Transverse colon (tissue), 4 donors: ENCODE results near the gene ITIH5. TPM values are rescaled to one million over a fixed set of nuclear protein-coding genes. Genes with fewer than 3 reads are reported as not detected.
A peak's percentile ranks its signal among the peaks of the same experiment; 100 is the strongest.

ENCODE experiments used
- DNase-seq: peaks from one replicate; pipeline ENCODE4 v3.0.0-alpha.2; 2019
- H3K27ac ChIP-seq, 4 donors: fragments of 200-600 bp; sonication (generic); 2 replicates each; pipeline ENCODE4 v1.5.1; 2016 to 2018; ENCODE audit warnings: inconsistent platforms in 4 of 4
- H3K27me3 ChIP-seq: fragments of 200-600 bp; sonication (generic); 2 replicates; pipeline ENCODE4 v1.5.1; 2017; ENCODE audit warnings: inconsistent platforms
- H3K36me3 ChIP-seq, 4 donors: fragments of 200-600 bp; sonication (generic); 2 replicates each; pipeline ENCODE4 v1.5.1; 2017 to 2019; ENCODE audit warnings: inconsistent platforms in 4 of 4
- H3K4me1 ChIP-seq, 4 donors: fragments of 200-600 bp; sonication (generic); 2 replicates each; pipeline ENCODE4 v1.5.1; 2017 to 2020; ENCODE audit warnings: inconsistent platforms in 4 of 4
- H3K4me3 ChIP-seq, 4 donors: fragments of 200-600 bp; sonication (generic); 1 replicate in 1 of 4; 2 replicates in 3 of 4; pipeline versions ENCODE4 v1.5.1 to v1.6.1; 2017 to 2019; ENCODE audit warnings: inconsistent platforms in 4 of 4
- H3K9me3 ChIP-seq, 2 donors: fragments of 200-600 bp; sonication (generic); 2 replicates each; pipeline ENCODE4 v1.5.1; 2017 to 2019; ENCODE audit warnings: inconsistent platforms in 2 of 2
- CTCF ChIP-seq, 5 experiments: fragments of 200-600 bp in 3 of 5; fragments of 450-650 bp in 2 of 5; sonication (generic) in 3 of 5; IDR thresholded peaks; 1 replicate in 2 of 5; 2 replicates in 3 of 5; pipeline ENCODE4 v1.5.1; 2016 to 2017; ENCODE audit warnings: antibody characterized with exemption in 5 of 5, inconsistent platforms in 3 of 5, mild to moderate bottlenecking in 2 of 5, moderate library complexity in 1 of 5
- EP300 ChIP-seq: sonication (generic); formaldehyde crosslinking; IDR thresholded peaks from one replicate; pipeline ENCODE4 v1.6.1; 2017; ENCODE audit warnings: antibody characterized with exemption, low read depth
- POLR2A ChIP-seq: fragments of 450-650 bp; IDR thresholded peaks from one replicate; pipeline ENCODE4 v1.6.1; 2016; ENCODE audit warnings: antibody characterized with exemption, mild to moderate bottlenecking, moderate library complexity
- POLR2AphosphoS5 ChIP-seq, 3 donors: sonication (generic); formaldehyde crosslinking; IDR thresholded peaks; one replicate each; pipeline ENCODE4 v1.6.1; 2016; ENCODE audit warnings: antibody characterized with exemption in 3 of 3
- WGBS, 2 donors: methylation state at CpG; one replicate each; pipeline ENCODE4 v1.1.5; 2018; ENCODE audit warnings: low coverage in 1 of 2; 5-methylcytosine and 5-hydroxymethylcytosine counted together
- in situ Hi-C, 4 donors: fragments of 200-750 bp; cut with MboI; loops; one replicate each; pipeline versions ENCODE4 v1.15.0 to v1.15.1; 2017; ENCODE audit warnings: low sequenced_read_pairs in 3 of 4, low pct_ligation_motif_present in 1 of 4, low pct_unique_long_range_greater_than_20kb in 1 of 4
- intact Hi-C: fragments of 100-400 bp; cut with DNase I; formaldehyde crosslinking; loops from one replicate; pipeline ENCODE4 v1.15.1; 2023; ENCODE audit warnings: low total_unique reads
- total RNA-seq, 4 donors: library from RNA; depleted of rRNA; stranded (reverse); fragments of >200 nt; gene quantifications; one replicate each; pipeline ENCODE4 v1.1.0, GENCODE V29; 2016

ITIH5 gene
- total RNA-seq, 4 donors from 2014 or later: 13.2 to 169 (median 17.0) TPM

GRCh38 chr10:7547829-7548228, 118.9 kb downstream of the ITIH5 start:
- Histone ChIP-seq H3K27me3 (no peaks in the 10 kb centered on the region), H3K9me3 (no peaks in the 10 kb centered on the region), H3K4me1 (peaks cover 0 to 11% (median 3%) of the 10 kb centered on the region in 4 donors), H3K4me3 (no peak overlapping the region), H3K27ac (peak overlapping the region; percentile 34 to 76 (median 52)), H3K36me3 (no peaks in the 10 kb centered on the region)
- TF ChIP-seq EP300 (no peak), POLR2A (no peak), CTCF (IDR thresholded peaks at IDR 0.05) (no peak), POLR2AphosphoS5 (IDR thresholded peaks at IDR 0.05) (no peak)
- WGBS, 2 donors: 59 to 63% methylated on average over 5 to 6 of the region's 6 CpGs
- in situ Hi-C loops (no loop called here), intact Hi-C loops (no loop called here)
- DNase-seq: no peak

DNA sequence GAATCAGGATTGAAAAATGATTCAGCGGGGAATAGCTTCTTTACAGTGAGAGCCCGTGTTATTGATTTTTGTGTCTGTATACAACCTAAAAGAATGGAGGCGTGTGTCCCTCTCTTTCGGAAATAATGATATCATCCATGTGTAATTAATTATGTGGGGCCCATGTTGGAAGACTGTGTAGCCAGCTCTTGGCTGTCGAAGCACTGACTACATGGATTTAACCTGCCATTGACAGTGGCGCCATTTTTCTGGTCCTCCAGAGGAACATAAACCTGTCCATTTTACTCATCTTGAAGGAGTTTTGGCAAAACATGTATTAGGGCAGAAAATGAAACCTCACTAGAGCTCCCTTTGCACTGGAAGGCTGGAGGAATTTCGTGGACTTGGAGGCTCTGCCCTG, 119.6 kb downstream of the ITIH5 start:
- Histone ChIP-seq H3K9me3 (no peaks in the 10 kb centered on the region), H3K4me3 (no peak overlapping the region), H3K4me1 (peaks cover 0 to 13% (median 4%) of the 10 kb centered on the region in 4 donors), H3K27ac (peak overlapping the region; percentile 34 to 76 (median 52)), H3K27me3 (no peaks in the 10 kb centered on the region), H3K36me3 (no peaks in the 10 kb centered on the region)
- intact Hi-C loops (no loop called here), in situ Hi-C loops (no loop called here)
- DNase-seq: no peak
- WGBS, 2 donors: 75 to 86% methylated on average over 4 to 7 of the region's 7 CpGs
- no peak for TF ChIP-seq EP300
- TF ChIP-seq CTCF (IDR thresholded peaks at IDR 0.05): no peak
- no peak for TF ChIP-seq POLR2A
- no peak for TF ChIP-seq POLR2AphosphoS5 (IDR thresholded peaks at IDR 0.05)

DNA sequence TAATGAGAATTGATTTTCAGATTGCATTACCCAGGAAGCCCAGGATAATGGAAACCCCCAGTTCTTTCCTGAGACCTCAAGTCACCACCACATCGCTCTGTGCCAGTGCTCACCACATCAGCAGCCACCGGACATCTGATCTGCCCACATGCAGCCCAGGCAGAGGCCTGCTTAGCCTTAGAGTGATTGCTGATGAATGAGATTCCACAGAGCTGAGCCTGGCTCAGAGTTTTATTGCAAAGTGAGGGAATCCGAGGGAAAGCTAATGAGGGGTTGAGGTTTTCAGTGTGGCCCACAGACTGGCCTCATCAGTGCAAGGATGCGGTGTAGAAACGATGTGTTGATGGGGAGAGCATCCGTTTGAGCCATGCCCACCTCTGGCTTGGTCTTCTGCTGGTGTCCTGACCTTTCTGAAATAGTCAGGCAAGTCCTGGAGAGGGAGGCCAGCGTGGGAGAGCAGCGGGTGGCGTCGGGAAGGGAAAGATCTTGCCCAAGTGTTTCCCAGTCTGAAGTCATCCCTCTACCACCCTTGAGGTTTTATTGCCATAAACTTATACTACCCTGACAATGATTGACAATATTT, 120.3 kb downstream of the ITIH5 start:
- DNase-seq: no peak
- Histone ChIP-seq H3K4me3 (no peak overlapping the region), H3K27ac (peak overlapping the region; percentile 34 to 76 (median 52)), H3K4me1 (peaks cover 0 to 18% (median 9%) of the 10 kb centered on the region in 4 donors), H3K27me3 (no peaks in the 10 kb centered on the region), H3K36me3 (no peaks in the 10 kb centered on the region), H3K9me3 (no peaks in the 10 kb centered on the region)
- in situ Hi-C loops: no loop called here
- TF ChIP-seq CTCF (IDR thresholded peaks at IDR 0.05): no peak
- no peak for TF ChIP-seq POLR2A
- TF ChIP-seq POLR2AphosphoS5 (IDR thresholded peaks at IDR 0.05): peak in 2 of 3 donors; percentile 32 to 59
- WGBS, 2 donors: 64% methylated on average over 10 of the region's 10 CpGs; no CpG with 5 or more reads in 1 of the 2 donors
- intact Hi-C loops: no loop called here

DNA sequence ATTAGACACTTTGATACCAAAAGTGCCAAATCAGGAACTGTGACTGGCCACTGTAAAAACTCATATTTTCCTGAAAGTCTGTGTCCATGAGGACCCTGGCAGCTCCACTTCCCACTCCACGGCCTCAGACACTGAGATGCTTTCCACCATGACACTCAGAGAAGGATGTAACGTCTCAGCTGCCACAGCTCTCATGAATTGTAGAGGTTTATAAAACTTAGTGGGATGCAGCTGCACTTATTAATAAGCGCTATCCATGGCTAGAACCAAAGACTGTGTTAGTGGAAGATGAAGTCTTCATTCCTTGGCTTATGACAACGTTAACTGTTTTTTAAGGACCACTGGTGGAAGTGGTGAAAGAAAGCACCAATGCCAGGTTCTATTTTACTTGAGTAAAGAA, 121.0 kb downstream of the ITIH5 start:
- Histone ChIP-seq H3K27ac (peak overlapping the region; percentile 34 to 76 (median 52)), H3K4me3 (no peak overlapping the region), H3K36me3 (no peaks in the 10 kb centered on the region), H3K9me3 (no peaks in the 10 kb centered on the region), H3K4me1 (peaks cover 0 to 25% (median 9%) of the 10 kb centered on the region in 4 donors), H3K27me3 (no peaks in the 10 kb centered on the region)
- DNase-seq: no peak
- TF ChIP-seq POLR2A (no peak), CTCF (IDR thresholded peaks at IDR 0.05) (no peak), EP300 (no peak), POLR2AphosphoS5 (IDR thresholded peaks at IDR 0.05) (no peak)
- 64% methylated on average over 4 of the region's 4 CpGs; no CpG with 5 or more reads in 1 of the 2 donors for WGBS, 2 donors
- intact Hi-C loops (no loop called here), in situ Hi-C loops (no loop called here)
